GM23338 (cell line): ENCODE data around the gene ADSS1. TPM values are rescaled to one million over a fixed set of nuclear protein-coding genes. Genes with fewer than 3 reads are reported as not detected.
A peak's percentile ranks its signal among the peaks of the same experiment; 100 is the strongest.

Experiments
- ATAC-seq: fragments of 200-7000 bp; cut with Tn5 transposase; 3 replicates; pipeline ENCODE4 v1.9.1; 2020
- DNase-seq: peaks from one replicate; pipeline ENCODE4 v3.0.0-alpha.2; 2015; ENCODE audit warnings: low spot score
- H2AFZ ChIP-seq: fragments of 200-600 bp; sonication (generic); 2 replicates; pipeline ENCODE4 v1.8.0; 2016; ENCODE audit warnings: antibody characterized with exemption, mild to moderate bottlenecking, moderate library complexity
- H3F3A ChIP-seq: fragments of 200-600 bp; sonication (generic); replicated peaks from 2 replicates; pipeline ENCODE4 v1.8.0; 2017; ENCODE audit warnings: antibody characterized with exemption, mixed run types, low read depth
- H3K27ac ChIP-seq: fragments of 200-600 bp; sonication (generic); 2 replicates; pipeline ENCODE4 v1.6.1; 2016; ENCODE audit warnings: low read depth
- H3K27me3 ChIP-seq: fragments of 200-600 bp; sonication (generic); 2 replicates; pipeline ENCODE4 v1.8.0; 2016; ENCODE audit warnings: mild to moderate bottlenecking, mixed run types, moderate library complexity; ENCODE audit not compliant: insufficient read depth
- H3K36me3 ChIP-seq: fragments of 200-600 bp; sonication (generic); 2 replicates; pipeline ENCODE4 v1.8.0; 2016; ENCODE audit warnings: mild to moderate bottlenecking; ENCODE audit not compliant: insufficient read depth
- H3K4me1 ChIP-seq: fragments of 200-600 bp; sonication (generic); 2 replicates; pipeline ENCODE4 v1.8.0; 2016; ENCODE audit warnings: mild to moderate bottlenecking, moderate library complexity; ENCODE audit not compliant: insufficient read depth
- H3K4me2 ChIP-seq: fragments of 200-600 bp; sonication (generic); 2 replicates; pipeline ENCODE4 v1.7.1; 2017; ENCODE audit warnings: mixed run types
- H3K4me3 ChIP-seq: fragments of 200-600 bp; sonication (generic); 2 replicates; pipeline ENCODE4 v1.6.1; 2016; ENCODE audit warnings: mixed run types
- H3K79me2 ChIP-seq: fragments of 200-600 bp; sonication (generic); replicated peaks from 2 replicates; pipeline ENCODE4 v1.8.0; 2017; ENCODE audit warnings: mild to moderate bottlenecking; ENCODE audit not compliant: insufficient read depth
- H3K9me2 ChIP-seq: fragments of 200-600 bp; sonication (generic); 2 replicates; pipeline ENCODE4 v1.8.0; 2017; ENCODE audit not compliant: insufficient read depth
- H4K20me1 ChIP-seq: fragments of 200-600 bp; sonication (generic); replicated peaks from 2 replicates; pipeline ENCODE4 v1.8.0; 2017; ENCODE audit warnings: mild to moderate bottlenecking; ENCODE audit not compliant: insufficient read depth
- H3K27ac Mint-ChIP-seq: 2 replicates; pipeline ENCODE4 v1.8.0; 2020; ENCODE audit warnings: inconsistent platforms, mild to moderate bottlenecking, moderate library complexity, mixed read lengths
- H3K27me3 Mint-ChIP-seq: 3 replicates; pipeline ENCODE4 v1.8.0; 2022; ENCODE audit warnings: low read depth, mild to moderate bottlenecking, moderate library complexity, mixed read lengths, inconsistent platforms; ENCODE audit not compliant: insufficient read depth, poor library complexity
- H3K36me3 Mint-ChIP-seq: 3 replicates; pipeline ENCODE4 v1.8.0; 2021; ENCODE audit warnings: low read depth, mild to moderate bottlenecking, inconsistent platforms, moderate library complexity, mixed read lengths
- H3K4me1 Mint-ChIP-seq: 3 replicates; pipeline ENCODE4 v1.8.0; 2020; ENCODE audit warnings: mild to moderate bottlenecking, inconsistent platforms, mixed read lengths
- H3K4me3 Mint-ChIP-seq: 3 replicates; pipeline ENCODE4 v1.8.0; 2021; ENCODE audit warnings: moderate library complexity, mild to moderate bottlenecking, inconsistent platforms, mixed read lengths
- H3K9me3 Mint-ChIP-seq: 3 replicates; pipeline ENCODE4 v1.8.0; 2020; ENCODE audit warnings: moderate library complexity, mild to moderate bottlenecking, inconsistent platforms, mixed read lengths
- CREB1 ChIP-seq: fragments of 250-450 bp; sonication (Bioruptor Pico); IDR thresholded peaks from 2 replicates; pipeline ENCODE4 v1.5.0; 2020; ENCODE audit warnings: low read depth, mild to moderate bottlenecking, moderate library complexity
- JUNB ChIP-seq: IDR thresholded peaks from one replicate; pipeline ENCODE4 v1.6.1; 2016; ENCODE audit warnings: antibody characterized with exemption; ENCODE audit not compliant: unreplicated experiment
- NANOG ChIP-seq: IDR thresholded peaks from 2 replicates; pipeline ENCODE4 v1.6.1; 2016; ENCODE audit warnings: antibody characterized with exemption, borderline replicate concordance
- POLR2AphosphoS5 ChIP-seq: IDR thresholded peaks from 2 replicates; pipeline ENCODE4 v1.6.1; 2016; ENCODE audit warnings: antibody characterized with exemption, low read depth
- STAT1 ChIP-seq: IDR thresholded peaks from one replicate; pipeline ENCODE4 v1.6.1; 2016; ENCODE audit warnings: antibody characterized with exemption; ENCODE audit not compliant: unreplicated experiment
- ZNF114 ChIP-seq: fragments of 250-450 bp; sonication (Bioruptor Pico); IDR thresholded peaks from 2 replicates; pipeline ENCODE4 v1.5.0; 2020; ENCODE audit warnings: mild to moderate bottlenecking, moderate library complexity
- ZNF331 ChIP-seq: fragments of 250-450 bp; sonication (Bioruptor Pico); IDR thresholded peaks from 2 replicates; pipeline ENCODE4 v1.5.0; 2020; ENCODE audit warnings: low read depth, mild to moderate bottlenecking, moderate library complexity
- polyA plus RNA-seq: library from polyadenylated mRNA; unstranded; fragments of >200 nt; fragmentation: Nextera tagmentation; extraction: Ambion mirVana; gene quantifications from 2 replicates; pipeline ENCODE4 v1.2.1, GENCODE V29; 2016
- total RNA-seq: library from RNA; depleted of rRNA; stranded (reverse); fragments of >200 nt; shearing (Covaris generic); gene quantifications from 2 replicates; pipeline ENCODE4 v1.2.3, GENCODE V29; 2014
- TF ChIP-seq, protein P1 (sequence below): IDR thresholded peaks from 2 replicates; pipeline ENCODE4 v1.6.1; 2016; ENCODE audit warnings: antibody characterized with exemption

ADSS1 gene
- total and polyA plus RNA-seq, 2 experiments from 2014 or later = 9.5 to 11.6 TPM

- Histone ChIP-seq H3F3A (peaks cover 14% of the 10 kb centered on the region), H4K20me1 (no peaks in the 10 kb centered on the region), H3K27me3 (no peaks in the 10 kb centered on the region), H2AFZ (peak overlapping the region; percentile 74; the same call in 1 of the 2 replicates), H3K27ac (peak overlapping the region; percentile 97; the same call in 1 of the 2 replicates), H3K4me3 (peak overlapping the region; percentile 73), H3K4me1 (peaks cover 48% of the 10 kb centered on the region), H3K36me3 (no peaks in the 10 kb centered on the region), H3K9me2 (peaks cover 6% of the 10 kb centered on the region; the same call in 1 of the 2 replicates), H3K4me2 (peak overlapping the region; percentile 93), H3K79me2 (no peaks in the 10 kb centered on the region)
- Mint-ChIP-seq H3K36me3 (no peaks in the 10 kb centered on the region), H3K27ac (peak overlapping the region; percentile 98), H3K4me3 (peak overlapping the region; percentile 68), H3K9me3 (no peaks in the 10 kb centered on the region), H3K4me1 (peaks cover 40% of the 10 kb centered on the region), H3K27me3 (peaks cover 18% of the 10 kb centered on the region)
- peak; percentile 14 for ATAC-seq
- peak; percentile 73 for DNase-seq
- TF ChIP-seq STAT1 (no peak), POLR2AphosphoS5 (peak; percentile 24; the same call in 1 of the 2 replicates), CREB1 (CRISPR knock-in tag) (no peak)
Observed at GRCh38 chr14:104676694-104677511, 47.1 kb upstream of the ADSS1 start.

- peak overlapping the region; percentile 98 for H3K27ac Mint-ChIP-seq
- H3K4me1 Mint-ChIP-seq = peaks cover 49% of the 10 kb centered on the region
- Histone ChIP-seq H3K4me1 (peaks cover 55% of the 10 kb centered on the region), H2AFZ (no peak overlapping the region), H3K4me2 (peak overlapping the region; percentile 93), H3K36me3 (no peaks in the 10 kb centered on the region), H3K27me3 (no peaks in the 10 kb centered on the region), H3F3A (peaks cover 22% of the 10 kb centered on the region), H3K27ac (peak overlapping the region; percentile 97), H3K4me3 (peak overlapping the region; percentile 73), H3K9me2 (peaks cover 6% of the 10 kb centered on the region; the same call in 1 of the 2 replicates), H4K20me1 (no peaks in the 10 kb centered on the region), H3K79me2 (no peaks in the 10 kb centered on the region)
- peak; percentile 38 for ATAC-seq
- no peaks in the 10 kb centered on the region for H3K36me3 Mint-ChIP-seq
- H3K27me3 Mint-ChIP-seq = peaks cover 25% of the 10 kb centered on the region
- peak overlapping the region; percentile 68; the same call in 2 of the 3 replicates for H3K4me3 Mint-ChIP-seq
- DNase-seq = peak; percentile 81
- TF ChIP-seq NANOG (no peak), POLR2AphosphoS5 (peak; percentile 69), STAT1 (no peak)
- TF ChIP-seq, protein P1, sequence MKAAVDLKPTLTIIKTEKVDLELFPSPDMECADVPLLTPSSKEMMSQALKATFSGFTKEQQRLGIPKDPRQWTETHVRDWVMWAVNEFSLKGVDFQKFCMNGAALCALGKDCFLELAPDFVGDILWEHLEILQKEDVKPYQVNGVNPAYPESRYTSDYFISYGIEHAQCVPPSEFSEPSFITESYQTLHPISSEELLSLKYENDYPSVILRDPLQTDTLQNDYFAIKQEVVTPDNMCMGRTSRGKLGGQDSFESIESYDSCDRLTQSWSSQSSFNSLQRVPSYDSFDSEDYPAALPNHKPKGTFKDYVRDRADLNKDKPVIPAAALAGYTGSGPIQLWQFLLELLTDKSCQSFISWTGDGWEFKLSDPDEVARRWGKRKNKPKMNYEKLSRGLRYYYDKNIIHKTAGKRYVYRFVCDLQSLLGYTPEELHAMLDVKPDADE = no peak
- no peaks in the 10 kb centered on the region for H3K9me3 Mint-ChIP-seq
Observed at GRCh38 chr14:104677512-104678332, 46.3 kb upstream of the ADSS1 start.

GRCh38 chr14:104678346-104678745 is 45.7 kb upstream of the ADSS1 start:
- H3K79me2 ChIP-seq = no peaks in the 10 kb centered on the region
- peaks cover 61% of the 10 kb centered on the region for H3K4me1 ChIP-seq
- H3K4me3 ChIP-seq = peak overlapping the region; percentile 73
- H3F3A ChIP-seq = peaks cover 27% of the 10 kb centered on the region
- no peaks in the 10 kb centered on the region for H3K27me3 ChIP-seq
- Mint-ChIP-seq H3K4me1 (peaks cover 53% of the 10 kb centered on the region), H3K27ac (peak overlapping the region; percentile 98), H3K4me3 (peak overlapping the region; percentile 68), H3K9me3 (no peaks in the 10 kb centered on the region), H3K27me3 (peaks cover 24% of the 10 kb centered on the region), H3K36me3 (no peaks in the 10 kb centered on the region)
- peak overlapping the region; percentile 93 for H3K4me2 ChIP-seq
- no peak overlapping the region for H2AFZ ChIP-seq
- H4K20me1 ChIP-seq = no peaks in the 10 kb centered on the region
- no peaks in the 10 kb centered on the region for H3K36me3 ChIP-seq
- peak overlapping the region; percentile 97 for H3K27ac ChIP-seq
- DNase-seq (no peak), ATAC-seq (peak; percentile 2)
- peaks cover 6% of the 10 kb centered on the region; the same call in 1 of the 2 replicates for H3K9me2 ChIP-seq
- TF ChIP-seq JUNB (no peak), ZNF331 (CRISPR knock-in tag) (no peak), ZNF114 (no peak), POLR2AphosphoS5 (no peak)
